ENCODE results near the gene LCN1. TPM values are rescaled to one million over a fixed set of nuclear protein-coding genes. Genes with fewer than 3 reads are reported as not detected.

Gene LCN1
- total RNA-seq, 5 donors from 2014 or later (not counting 1 experiment from before 2014, with no cell fraction given): not detected

DNA sequence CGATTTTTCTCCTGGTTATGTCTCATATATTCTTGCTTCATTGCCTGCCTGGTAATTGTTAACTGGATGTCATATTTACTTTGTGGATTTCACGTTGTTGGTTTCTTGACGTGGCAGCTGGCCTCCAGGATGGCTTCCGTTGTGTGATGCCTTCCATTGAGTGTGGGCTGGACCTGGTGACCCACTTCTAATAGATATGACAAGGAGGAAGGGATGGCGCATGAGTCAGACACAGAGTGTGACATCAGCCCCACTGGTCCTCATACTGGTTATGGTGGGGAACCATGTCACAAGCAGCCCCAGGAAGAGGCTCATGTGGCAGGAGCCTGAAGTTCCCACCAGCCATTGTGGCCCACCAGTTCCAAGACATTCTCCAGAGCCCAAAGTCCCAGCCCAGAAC is 34.0 kb downstream of the LCN1 start:
- POLR2A ChIA-PET: no interaction called here
- no peak overlapping the region for H3K27ac ChIP-seq (ENCODE audit: low read length)
- CTCF ChIA-PET: no interaction called here
- no peak overlapping the region for H3K27ac Mint-ChIP-seq
- H3K4me1 ChIP-seq (ENCODE audit: control insufficient read depth in 1 of 2, extremely low read depth in 1 of 2, insufficient read depth in 2 of 2, low read length in 2 of 2): no peaks in the 10 kb centered on the region
- H3K9me3 Mint-ChIP-seq: no peaks in the 10 kb centered on the region
- no peak overlapping the region for H3K4me3 ChIP-seq (ENCODE audit: control insufficient read depth in 1 of 2, extremely low read depth in 1 of 2, low read length in 1 of 2)
- H3K27me3 ChIP-seq (replicated peaks in 1 of 2; ENCODE audit: control insufficient read depth in 2 of 2, extremely low read depth in 1 of 2, insufficient read depth in 2 of 2, low read length in 1 of 2): peaks cover 0 to 23% of the 10 kb centered on the region in 2 experiments
- no peaks in the 10 kb centered on the region for H3K4me1 Mint-ChIP-seq
- no peak for DNase-seq
- peaks cover 7 to 17% of the 10 kb centered on the region in 2 donors for H3K27me3 Mint-ChIP-seq
- WGBS (ENCODE audit: insufficient coverage): 90% methylated on average over 4 of the region's 5 CpGs
- no peak for ATAC-seq (replicated peaks in 1 of 4)
- no peak overlapping the region for H3K4me3 Mint-ChIP-seq
- no peaks in the 10 kb centered on the region for H3K9me3 ChIP-seq
- H3K36me3 ChIP-seq (ENCODE audit: control insufficient read depth in 2 of 2, extremely low read depth in 1 of 2, insufficient read depth in 1 of 2, low read length in 1 of 2): no peaks in the 10 kb centered on the region
- no peaks in the 10 kb centered on the region for H3K36me3 Mint-ChIP-seq

DNA sequence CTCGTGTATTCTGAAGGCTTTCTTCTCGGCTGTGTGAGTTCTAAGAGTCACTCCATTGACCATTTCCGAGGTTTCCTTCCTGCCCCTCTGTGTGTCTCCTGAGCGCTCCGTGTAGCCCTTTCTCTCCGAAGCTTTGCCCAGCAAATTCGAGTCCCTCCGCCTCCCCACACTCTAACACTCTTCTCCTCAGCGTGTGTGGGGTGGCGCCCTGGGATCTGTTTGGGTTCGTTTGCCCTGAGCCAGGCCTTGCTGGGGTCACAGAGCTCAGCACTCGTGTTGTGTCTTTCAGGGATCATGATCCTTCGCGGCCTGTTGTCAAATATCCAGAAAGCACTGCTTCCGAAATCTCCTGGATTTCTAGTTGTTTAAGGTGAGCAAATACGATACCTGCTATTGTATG is 34.7 kb downstream of the LCN1 start:
- Histone ChIP-seq H3K4me3 (ENCODE audit: control insufficient read depth in 1 of 2, extremely low read depth in 1 of 2, low read length in 1 of 2) (no peak overlapping the region), H3K4me1 (ENCODE audit: control insufficient read depth in 1 of 2, extremely low read depth in 1 of 2, insufficient read depth in 2 of 2, low read length in 2 of 2) (no peaks in the 10 kb centered on the region), H3K27me3 (replicated peaks in 1 of 2; ENCODE audit: control insufficient read depth in 2 of 2, extremely low read depth in 1 of 2, insufficient read depth in 2 of 2, low read length in 1 of 2) (peaks cover 0 to 18% of the 10 kb centered on the region in 2 experiments), H3K36me3 (ENCODE audit: control insufficient read depth in 2 of 2, extremely low read depth in 1 of 2, insufficient read depth in 1 of 2, low read length in 1 of 2) (no peaks in the 10 kb centered on the region), H3K9me3 (no peaks in the 10 kb centered on the region), H3K27ac (ENCODE audit: low read length) (no peak overlapping the region)
- ChIA-PET CTCF (no interaction called here), POLR2A (no interaction called here)
- Mint-ChIP-seq H3K4me3 (no peak overlapping the region), H3K27ac (no peak overlapping the region), H3K27me3 (peaks cover 12 to 15% of the 10 kb centered on the region in 2 donors), H3K9me3 (no peaks in the 10 kb centered on the region), H3K36me3 (no peaks in the 10 kb centered on the region), H3K4me1 (no peaks in the 10 kb centered on the region)
- ATAC-seq (replicated peaks in 1 of 4) (no peak), DNase-seq (no peak)
- WGBS (ENCODE audit: insufficient coverage): 66% methylated on average over 13 of the region's 16 CpGs

DNA sequence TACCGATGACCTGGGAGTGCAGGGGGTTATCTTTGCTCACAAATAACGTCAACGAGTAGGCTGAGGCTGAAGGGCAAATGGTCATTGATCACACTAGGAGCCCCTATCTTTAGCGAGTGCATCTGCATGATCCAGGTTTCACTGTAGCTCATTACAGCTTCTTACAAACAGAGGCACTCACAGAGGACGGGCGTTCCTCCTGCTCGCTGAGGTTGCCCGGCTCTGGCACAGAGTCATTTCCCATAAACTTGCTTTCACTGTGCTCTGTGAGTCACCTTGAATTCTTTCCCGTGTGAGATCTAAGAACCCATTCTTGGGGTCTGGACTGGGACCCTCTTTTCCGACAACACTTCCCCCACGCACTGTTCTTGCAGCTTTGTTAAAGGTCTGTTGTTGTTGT is 38.4 kb downstream of the LCN1 start:
- 67% methylated on average over 7 of the region's 11 CpGs for WGBS (ENCODE audit: insufficient coverage)
- POLR2A ChIA-PET: no interaction called here
- DNase-seq: no peak
- Histone ChIP-seq H3K4me3 (ENCODE audit: control insufficient read depth in 1 of 2, extremely low read depth in 1 of 2, low read length in 1 of 2) (no peak overlapping the region), H3K27ac (ENCODE audit: low read length) (no peak overlapping the region), H3K36me3 (ENCODE audit: control insufficient read depth in 2 of 2, extremely low read depth in 1 of 2, insufficient read depth in 1 of 2, low read length in 1 of 2) (no peaks in the 10 kb centered on the region), H3K4me1 (ENCODE audit: control insufficient read depth in 1 of 2, extremely low read depth in 1 of 2, insufficient read depth in 2 of 2, low read length in 2 of 2) (no peaks in the 10 kb centered on the region), H3K9me3 (no peaks in the 10 kb centered on the region), H3K27me3 (replicated peaks in 1 of 2; ENCODE audit: control insufficient read depth in 2 of 2, extremely low read depth in 1 of 2, insufficient read depth in 2 of 2, low read length in 1 of 2) (peaks cover 0 to 38% of the 10 kb centered on the region in 2 experiments)
- Mint-ChIP-seq H3K27me3 (peaks cover 10 to 29% of the 10 kb centered on the region in 2 donors), H3K4me3 (no peak overlapping the region), H3K9me3 (no peaks in the 10 kb centered on the region), H3K4me1 (no peaks in the 10 kb centered on the region), H3K27ac (no peak overlapping the region), H3K36me3 (no peaks in the 10 kb centered on the region)
- no peak for ATAC-seq (replicated peaks in 1 of 4)
- CTCF ChIA-PET: interaction anchor here in 1 of 2 donors (0.7 kb wide), 1 partner anchor 61 kb away, joined by 4 read pairs; no protein-coding TSS in a partner anchor

- no peak within 1 kb of the TSS for H3K27ac ChIP-seq (ENCODE audit: low read length)
- H3K36me3 ChIP-seq (ENCODE audit: control insufficient read depth in 2 of 2, extremely low read depth in 1 of 2, insufficient read depth in 1 of 2, low read length in 1 of 2): no peaks in the 10 kb centered on the region
- Mint-ChIP-seq H3K36me3 (no peaks in the 10 kb centered on the region), H3K27me3 (peaks cover 17 to 38% of the 10 kb centered on the region in 2 donors), H3K4me1 (no peaks in the 10 kb centered on the region), H3K27ac (no peak within 1 kb of the TSS), H3K4me3 (no peak within 1 kb of the TSS), H3K9me3 (no peaks in the 10 kb centered on the region)
- POLR2A ChIA-PET: no interaction called here
- H3K9me3 ChIP-seq: no peaks in the 10 kb centered on the region
- CTCF ChIA-PET: no interaction called here
- no peak for ATAC-seq (replicated peaks in 1 of 4)
- no peak within 1 kb of the TSS for H3K4me3 ChIP-seq (ENCODE audit: control insufficient read depth in 1 of 2, extremely low read depth in 1 of 2, low read length in 1 of 2)
- WGBS (ENCODE audit: insufficient coverage): 89% methylated on average over 16 of the region's 20 CpGs
- no peaks in the 10 kb centered on the region for H3K4me1 ChIP-seq (ENCODE audit: control insufficient read depth in 1 of 2, extremely low read depth in 1 of 2, insufficient read depth in 2 of 2, low read length in 2 of 2)
- peaks cover 0 to 52% of the 10 kb centered on the region in 2 experiments for H3K27me3 ChIP-seq (replicated peaks in 1 of 2; ENCODE audit: control insufficient read depth in 2 of 2, extremely low read depth in 1 of 2, insufficient read depth in 2 of 2, low read length in 1 of 2)
- DNase-seq: no peak
Observed at GRCh38 chr9:135561391-135562234, 40.4 kb downstream of the LCN1 start, which contains the start of gene PAEP. PAEP (plus strand) TSS chr9:135561756.

DNA sequence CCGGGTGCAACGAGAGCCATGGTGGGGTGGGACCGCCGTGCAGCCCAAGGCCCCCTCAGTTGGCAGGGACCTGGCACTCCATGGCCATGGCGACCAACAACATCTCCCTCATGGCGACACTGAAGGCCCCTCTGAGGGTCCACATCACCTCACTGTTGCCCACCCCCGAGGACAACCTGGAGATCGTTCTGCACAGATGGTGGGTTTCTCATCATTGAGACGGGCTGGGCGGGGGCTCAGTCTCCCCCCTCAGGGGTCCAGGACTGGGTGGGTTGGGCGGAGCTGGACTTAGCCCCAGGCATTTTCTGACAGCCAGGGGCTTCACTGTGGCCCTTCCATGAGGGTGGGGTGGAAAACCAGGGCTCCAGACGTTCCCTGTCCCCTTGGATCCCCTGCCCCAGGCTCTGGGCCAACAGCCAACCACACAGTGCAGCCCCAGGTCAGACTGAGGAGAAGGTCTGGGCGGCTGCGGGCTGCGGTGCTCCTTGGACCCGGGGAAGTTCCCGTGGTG is 41.0 kb downstream of the LCN1 start:
- H3K9me3 Mint-ChIP-seq: no peaks in the 10 kb centered on the region
- no peak overlapping the region for H3K27ac Mint-ChIP-seq
- Histone ChIP-seq H3K9me3 (no peaks in the 10 kb centered on the region), H3K36me3 (ENCODE audit: control insufficient read depth in 2 of 2, extremely low read depth in 1 of 2, insufficient read depth in 1 of 2, low read length in 1 of 2) (no peaks in the 10 kb centered on the region), H3K4me1 (ENCODE audit: control insufficient read depth in 1 of 2, extremely low read depth in 1 of 2, insufficient read depth in 2 of 2, low read length in 2 of 2) (no peaks in the 10 kb centered on the region), H3K27me3 (replicated peaks in 1 of 2; ENCODE audit: control insufficient read depth in 2 of 2, extremely low read depth in 1 of 2, insufficient read depth in 2 of 2, low read length in 1 of 2) (peaks cover 0 to 53% of the 10 kb centered on the region in 2 experiments), H3K27ac (ENCODE audit: low read length) (no peak overlapping the region), H3K4me3 (ENCODE audit: control insufficient read depth in 1 of 2, extremely low read depth in 1 of 2, low read length in 1 of 2) (no peak overlapping the region)
- peaks cover 17 to 44% of the 10 kb centered on the region in 2 donors for H3K27me3 Mint-ChIP-seq
- ATAC-seq (replicated peaks in 1 of 4): no peak
- no peaks in the 10 kb centered on the region for H3K36me3 Mint-ChIP-seq
- ChIA-PET POLR2A (no interaction called here), CTCF (no interaction called here)
- 86% methylated on average over 10 of the region's 17 CpGs for WGBS (ENCODE audit: insufficient coverage)
- no peak overlapping the region for H3K4me3 Mint-ChIP-seq
- no peak for DNase-seq
- H3K4me1 Mint-ChIP-seq: no peaks in the 10 kb centered on the region

- H3K27me3 Mint-ChIP-seq: peaks cover 17 to 44% of the 10 kb centered on the region in 2 donors
- ATAC-seq (replicated peaks in 1 of 4): no peak
- H3K36me3 Mint-ChIP-seq: no peaks in the 10 kb centered on the region
- H3K9me3 Mint-ChIP-seq: no peaks in the 10 kb centered on the region
- H3K27me3 ChIP-seq (replicated peaks in 1 of 2; ENCODE audit: control insufficient read depth in 2 of 2, extremely low read depth in 1 of 2, insufficient read depth in 2 of 2, low read length in 1 of 2): peaks cover 0 to 53% of the 10 kb centered on the region in 2 experiments
- WGBS (ENCODE audit: insufficient coverage): 83% methylated on average over 1 of the region's 1 CpG
- H3K36me3 ChIP-seq (ENCODE audit: control insufficient read depth in 2 of 2, extremely low read depth in 1 of 2, insufficient read depth in 1 of 2, low read length in 1 of 2): no peaks in the 10 kb centered on the region
- no peak overlapping the region for H3K27ac Mint-ChIP-seq
- H3K4me1 Mint-ChIP-seq: no peaks in the 10 kb centered on the region
- POLR2A ChIA-PET: no interaction called here
- no peak for DNase-seq
- no peaks in the 10 kb centered on the region for H3K9me3 ChIP-seq
- no peaks in the 10 kb centered on the region for H3K4me1 ChIP-seq (ENCODE audit: control insufficient read depth in 1 of 2, extremely low read depth in 1 of 2, insufficient read depth in 2 of 2, low read length in 2 of 2)
- no peak overlapping the region for H3K27ac ChIP-seq (ENCODE audit: low read length)
- CTCF ChIA-PET: no interaction called here
- no peak overlapping the region for H3K4me3 Mint-ChIP-seq
- no peak overlapping the region for H3K4me3 ChIP-seq (ENCODE audit: control insufficient read depth in 1 of 2, extremely low read depth in 1 of 2, low read length in 1 of 2)
Observed at GRCh38 chr9:135563039-135563476, 41.8 kb downstream of the LCN1 start.
